Effector memory CD4-positive, alpha-beta T cell (primary cell): ENCODE data around the gene DNAL4.

Experiments used
- DNase-seq, 3 donors: peaks; one replicate each; pipeline ENCODE4 v3.0.0-alpha.2; 2020
- H3K27ac ChIP-seq: 2 replicates; pipeline ENCODE4 v1.7.0; 2013; ENCODE audit warnings: mild to moderate bottlenecking, low read length, moderate library complexity; ENCODE audit not compliant: insufficient read depth, poor library complexity, severe bottlenecking
- H3K27me3 ChIP-seq: replicated peaks from 2 replicates; pipeline ENCODE4 v1.7.0; 2013; ENCODE audit warnings: mild to moderate bottlenecking, low read length; ENCODE audit not compliant: insufficient read depth, control insufficient read depth, poor library complexity, severe bottlenecking
- H3K36me3 ChIP-seq: 2 replicates; pipeline ENCODE4 v1.7.0; 2013; ENCODE audit warnings: mild to moderate bottlenecking, low read length, moderate library complexity; ENCODE audit not compliant: control insufficient read depth, insufficient read depth
- H3K4me1 ChIP-seq: 2 replicates; pipeline ENCODE4 v1.7.0; 2013; ENCODE audit warnings: low read length, mild to moderate bottlenecking; ENCODE audit not compliant: control insufficient read depth, insufficient read depth, poor library complexity, severe bottlenecking
- H3K4me3 ChIP-seq: 2 replicates; pipeline ENCODE4 v1.7.0; 2013; ENCODE audit warnings: low read length, low read depth, mild to moderate bottlenecking; ENCODE audit not compliant: insufficient read depth, poor library complexity, severe bottlenecking
- H3K9me3 ChIP-seq: 2 replicates; pipeline ENCODE4 v1.7.0; 2013; ENCODE audit warnings: mild to moderate bottlenecking, low read length, moderate library complexity; ENCODE audit not compliant: control insufficient read depth

Gene DNAL4

DNA sequence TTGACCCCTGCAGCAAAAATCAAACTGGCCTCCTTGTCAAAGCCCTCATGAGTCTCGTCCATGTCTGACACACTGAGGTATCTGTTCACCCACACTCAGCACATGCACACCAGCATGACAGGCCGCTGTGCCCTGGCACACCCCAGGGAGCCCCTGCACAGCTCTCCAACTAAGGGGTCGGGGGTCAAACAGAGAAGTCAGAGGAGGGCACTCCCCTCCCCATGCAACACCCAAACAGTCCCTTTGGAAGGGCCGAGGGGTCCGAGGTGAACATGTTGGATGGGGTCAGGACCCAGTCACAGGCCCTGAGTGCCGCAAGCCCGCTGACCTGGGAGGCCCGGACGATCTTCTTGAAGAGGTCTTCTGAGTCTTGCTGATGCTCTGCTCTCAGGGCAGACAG lies 52.8 kb downstream of the DNAL4 start:
- H3K4me1 ChIP-seq: peaks cover 29% of the 10 kb centered on the region
- DNase-seq: no peak
- H3K36me3 ChIP-seq: peaks cover 99% of the 10 kb centered on the region
- H3K27ac ChIP-seq: peak overlapping the region; percentile 3
- no peaks in the 10 kb centered on the region for H3K9me3 ChIP-seq
- no peaks in the 10 kb centered on the region for H3K27me3 ChIP-seq
- no peak overlapping the region for H3K4me3 ChIP-seq

GRCh38 chr22:38740754-38741153 lies 53.2 kb downstream of the DNAL4 start:
- H3K27ac ChIP-seq: peak overlapping the region; percentile 3
- peaks cover 29% of the 10 kb centered on the region for H3K4me1 ChIP-seq
- H3K36me3 ChIP-seq: peaks cover 99% of the 10 kb centered on the region
- no peak for DNase-seq
- H3K9me3 ChIP-seq: no peaks in the 10 kb centered on the region
- H3K4me3 ChIP-seq: no peak overlapping the region
- H3K27me3 ChIP-seq: no peaks in the 10 kb centered on the region

- Histone ChIP-seq H3K36me3 (peaks cover 99% of the 10 kb centered on the region), H3K4me1 (peaks cover 26% of the 10 kb centered on the region)
Observed at GRCh38 chr22:38740116-38740723, 53.7 kb downstream of the DNAL4 start.

DNA sequence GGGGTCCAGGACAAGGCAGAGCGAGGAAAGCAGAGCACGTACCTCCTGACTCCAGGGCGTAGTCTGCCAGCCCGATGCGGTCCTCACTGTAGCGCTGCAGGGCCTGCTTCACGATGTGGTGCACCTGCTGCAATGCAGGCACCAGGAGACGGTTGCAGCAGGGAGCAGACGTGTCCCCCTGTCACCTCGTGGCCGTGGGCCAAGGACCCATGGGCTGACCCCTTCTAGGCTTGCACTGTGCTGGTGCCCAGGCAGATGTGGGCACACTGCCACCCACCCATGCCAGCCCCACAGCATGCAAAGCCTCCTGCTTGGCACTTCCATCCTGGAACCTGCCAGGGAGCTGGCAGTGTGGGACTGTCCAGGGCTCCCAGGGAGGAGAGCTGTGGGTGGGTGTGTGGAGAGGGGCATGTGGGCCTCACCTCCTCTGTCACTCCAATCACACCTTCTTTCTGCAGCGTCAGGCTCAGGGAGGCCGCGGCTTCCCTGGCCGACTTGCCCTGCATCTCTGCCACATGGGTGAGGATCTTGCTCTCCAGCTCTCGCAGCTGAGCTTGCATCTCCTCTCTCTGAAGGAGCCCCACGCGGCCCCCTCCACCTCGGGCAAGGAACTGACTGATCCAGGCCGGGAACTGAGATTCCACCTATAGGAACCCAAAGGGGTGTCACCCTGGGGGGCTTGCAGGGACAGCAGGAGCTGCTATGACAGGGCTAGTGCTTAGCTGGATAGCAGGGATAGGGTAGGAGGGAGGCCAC lies 54.5 kb downstream of the DNAL4 start:
- Histone ChIP-seq H3K4me3 (no peak overlapping the region), H3K36me3 (peaks cover 99% of the 10 kb centered on the region), H3K9me3 (no peaks in the 10 kb centered on the region), H3K4me1 (peaks cover 26% of the 10 kb centered on the region), H3K27me3 (no peaks in the 10 kb centered on the region), H3K27ac (peak overlapping the region; percentile 14)
- no peak for DNase-seq

More at GRCh38 chr22:38740116-38740723, 53.7 kb downstream of the DNAL4 start:
- no peak for DNase-seq
- Histone ChIP-seq H3K4me3 (no peak overlapping the region), H3K9me3 (no peaks in the 10 kb centered on the region), H3K27me3 (no peaks in the 10 kb centered on the region), H3K27ac (no peak overlapping the region)

- Histone ChIP-seq H3K9me3 (no peaks in the 10 kb centered on the region), H3K27me3 (no peaks in the 10 kb centered on the region), H3K4me3 (no peak overlapping the region), H3K4me1 (peaks cover 26% of the 10 kb centered on the region), H3K36me3 (peaks cover 100% of the 10 kb centered on the region), H3K27ac (peak overlapping the region; percentile 14)
- DNase-seq: no peak
Observed at GRCh38 chr22:38738475-38739070, 55.4 kb downstream of the DNAL4 start.

DNA sequence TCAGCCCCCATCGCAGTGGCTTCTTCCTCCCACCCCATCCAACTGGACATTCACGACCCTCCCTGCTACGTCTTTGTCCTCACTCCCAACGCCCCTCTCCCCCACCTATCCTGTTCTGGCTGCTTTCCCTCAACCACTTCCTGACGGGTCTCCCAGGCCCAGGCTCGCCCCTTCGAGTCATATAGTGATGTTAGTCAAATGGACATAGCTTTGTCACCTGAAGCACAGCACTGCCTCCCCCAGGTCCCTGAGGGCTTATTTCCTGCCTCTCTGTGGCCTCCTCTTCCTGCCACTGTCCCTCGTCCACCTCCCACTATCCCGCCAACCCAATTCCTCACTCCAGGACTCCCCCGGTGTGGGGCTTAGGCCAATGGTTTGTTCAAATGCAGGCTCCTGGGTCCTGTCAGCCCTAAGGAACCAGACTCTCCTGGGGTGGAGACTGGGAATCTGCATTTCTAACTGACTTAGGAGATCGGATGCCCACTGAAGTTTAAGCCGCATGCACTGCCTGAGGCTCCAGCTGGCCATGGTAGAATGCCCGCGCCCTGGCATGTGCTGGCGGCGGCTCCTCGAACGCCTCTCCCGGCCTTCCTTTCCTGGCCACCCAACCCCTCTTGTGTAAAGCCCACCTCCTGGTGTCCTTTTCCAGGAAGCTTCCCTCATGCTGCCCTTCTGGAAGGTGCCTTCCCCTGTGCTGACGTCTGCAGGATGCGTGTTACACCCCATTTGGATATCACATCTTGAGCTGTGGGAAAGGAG lies 56.5 kb downstream of the DNAL4 start:
- Histone ChIP-seq H3K4me3 (no peak overlapping the region), H3K9me3 (no peaks in the 10 kb centered on the region), H3K27ac (peak overlapping the region; percentile 14), H3K27me3 (no peaks in the 10 kb centered on the region), H3K36me3 (peaks cover 92% of the 10 kb centered on the region), H3K4me1 (peaks cover 21% of the 10 kb centered on the region)
- no peak for DNase-seq

DNA sequence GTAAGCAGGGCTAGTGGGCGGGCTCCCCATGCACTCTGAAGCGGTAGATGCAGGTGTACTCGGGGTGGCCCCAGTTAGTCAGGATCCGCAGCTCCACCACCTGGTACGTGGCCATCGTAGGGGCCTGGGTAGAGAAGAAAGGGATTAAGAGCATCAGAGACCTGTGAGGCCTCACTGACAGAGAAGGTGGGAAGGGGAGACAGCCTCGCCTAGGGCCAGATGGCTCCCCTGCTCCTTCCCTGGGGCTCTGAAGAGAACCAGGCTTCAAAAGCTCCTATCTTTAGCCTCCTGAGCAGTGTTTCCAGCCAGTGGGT lies 57.7 kb downstream of the DNAL4 start:
- DNase-seq: no peak
- peaks cover 82% of the 10 kb centered on the region for H3K36me3 ChIP-seq
- H3K4me3 ChIP-seq: no peak overlapping the region
- H3K4me1 ChIP-seq: peaks cover 17% of the 10 kb centered on the region
- H3K27ac ChIP-seq: no peak overlapping the region
- no peaks in the 10 kb centered on the region for H3K9me3 ChIP-seq
- no peaks in the 10 kb centered on the region for H3K27me3 ChIP-seq

DNA sequence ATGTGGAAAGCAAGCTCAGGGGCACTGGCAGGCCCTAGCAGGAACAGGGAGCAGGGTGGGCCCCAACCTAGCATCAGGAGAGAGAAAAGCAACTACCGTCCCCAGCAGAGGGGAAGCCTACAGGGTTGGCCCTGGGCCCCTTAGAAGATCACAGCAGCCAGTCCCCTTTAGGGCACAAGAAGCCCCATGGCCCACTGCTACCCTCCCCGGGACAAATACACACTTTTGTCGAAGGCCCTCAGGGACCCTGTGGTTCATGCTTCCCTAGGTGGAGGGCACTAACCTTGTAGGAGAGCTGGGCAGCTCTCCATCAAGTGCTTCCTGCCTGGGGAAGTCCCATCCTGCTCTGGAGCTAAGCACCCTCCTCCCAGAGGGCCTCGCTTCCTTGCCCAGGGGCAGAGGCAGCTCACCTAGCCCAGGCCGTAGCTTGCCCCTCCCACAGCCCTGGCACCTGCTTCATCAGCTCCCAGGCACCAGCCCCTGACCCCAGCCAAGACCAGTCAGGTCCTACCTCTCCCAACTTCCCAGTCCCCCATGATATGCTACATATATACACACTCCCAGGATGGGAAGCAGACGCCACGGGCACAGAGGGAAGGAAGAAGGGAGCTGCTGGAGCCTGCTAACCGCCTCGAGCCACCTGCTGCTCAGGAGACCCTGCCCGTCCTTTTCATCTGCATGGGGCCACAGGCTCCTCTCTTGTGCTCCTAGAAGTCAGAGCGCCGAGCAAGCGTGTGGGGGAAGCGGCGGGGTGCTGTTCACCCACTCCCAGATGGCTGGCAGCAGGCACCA lies 58.3 kb downstream of the DNAL4 start:
- no peaks in the 10 kb centered on the region for H3K9me3 ChIP-seq
- peaks cover 12% of the 10 kb centered on the region for H3K4me1 ChIP-seq
- H3K27me3 ChIP-seq: no peaks in the 10 kb centered on the region
- H3K27ac ChIP-seq: peak overlapping the region; percentile 18
- no peak for DNase-seq
- no peak overlapping the region for H3K4me3 ChIP-seq
- peaks cover 81% of the 10 kb centered on the region for H3K36me3 ChIP-seq

GRCh38 chr22:38735126-38735464 lies 58.8 kb downstream of the DNAL4 start:
- H3K9me3 ChIP-seq: no peaks in the 10 kb centered on the region
- H3K4me1 ChIP-seq: peaks cover 8% of the 10 kb centered on the region
- peaks cover 81% of the 10 kb centered on the region for H3K36me3 ChIP-seq
- no peak for DNase-seq
- no peaks in the 10 kb centered on the region for H3K27me3 ChIP-seq
- peak overlapping the region; percentile 44 for H3K27ac ChIP-seq
- no peak overlapping the region for H3K4me3 ChIP-seq
